Left colon (tissue), 2 donors: ENCODE data around the gene PAX9. TPM values are rescaled to one million over a fixed set of nuclear protein-coding genes. Genes with fewer than 3 reads are reported as not detected.

ENCODE experiments used
- ATAC-seq: fragments of 200-7000 bp; cut with Tn5 transposase; one replicate; pipeline ENCODE4 v1.9.1; 2020; ENCODE audit warnings: mild to moderate bottlenecking, moderate library complexity
- DNase-seq, 2 donors: peaks; one replicate each; pipeline ENCODE4 v3.0.0-alpha.2; 2020
- intact Hi-C, 2 donors: fragments of 100-400 bp; cut with DNase I in 1 of 2; cut with micrococcal nuclease in 1 of 2; formaldehyde crosslinking; loops; one replicate each; pipeline versions ENCODE4 v1.11.2 to v1.14.0; 2022; cut with DNase I, micrococcal nuclease
- total RNA-seq, 2 donors: library from RNA; stranded (reverse); fragmentation: NEBNext Ultra II Directional; extraction: Animal tissue kit (Norgen Biotek cat#: 25700); gene quantifications; one replicate each; pipeline ENCODE4 v1.2.1, GENCODE V29; 2021
- donor health status: DM: no; HTN: no; CAD: no.
- donor health status: DM: yes; HTN: yes; CAD: no.

The PAX9 gene
- total RNA-seq, 2 donors from 2014 or later = 0.22 to 0.24 TPM

- intact Hi-C loops = no loop called here
- ATAC-seq = no peak
Measured at GRCh38 chr14:36717363-36717762, 55.7 kb downstream of the PAX9 start.

GRCh38 chr14:36718216-36718615, 56.6 kb downstream of the PAX9 start:
- ATAC-seq (no peak), DNase-seq (no peak)
- intact Hi-C loops = no loop called here

More at GRCh38 chr14:36717363-36717762, 55.7 kb downstream of the PAX9 start:
- DNase-seq = no peak

- no peak for DNase-seq
- no peak for ATAC-seq
- intact Hi-C loops = no loop called here
Measured at GRCh38 chr14:36719823-36720222, 58.2 kb downstream of the PAX9 start.

GRCh38 chr14:36720657-36721056, 59.0 kb downstream of the PAX9 start:
- DNase-seq = no peak
- intact Hi-C loops = no loop called here
- ATAC-seq = no peak

- DNase-seq (no peak), ATAC-seq (no peak)
- intact Hi-C loops = no loop called here
Measured at GRCh38 chr14:36721877-36722276, 60.2 kb downstream of the PAX9 start.

- intact Hi-C loops = no loop called here
- ATAC-seq = no peak
Measured at GRCh38 chr14:36723530-36723929, 61.9 kb downstream of the PAX9 start.

GRCh38 chr14:36724162-36724561, 62.5 kb downstream of the PAX9 start:
- intact Hi-C loops = no loop called here
- no peak for DNase-seq
- ATAC-seq = no peak

More at GRCh38 chr14:36723530-36723929, 61.9 kb downstream of the PAX9 start:
- DNase-seq = no peak

GRCh38 chr14:36726128-36726527, 64.5 kb downstream of the PAX9 start:
- intact Hi-C loops = no loop called here
- DNase-seq (no peak), ATAC-seq (no peak)

Other genes starting within 250 kb of the PAX9 start
- gene NKX2-1, start 141.6 kb upstream of the PAX9 start, total RNA-seq = not detected
- not detected for gene NKX2-8, start 79.2 kb upstream of the PAX9 start, total RNA-seq